Skeletal muscle cell (primary cell): ENCODE measurements around the gene CD38.
A peak's percentile ranks its signal among the peaks of the same experiment; 100 is the strongest.
"Not testable (repeated sequence)": the region's sequence is repeated elsewhere in the genome, so short reads cannot be mapped to it uniquely, and the experiment has no call there.

Source experiments
- DNase-seq: peaks from one replicate; pipeline ENCODE4 v3.0.0-alpha.2; 2010; ENCODE audit warnings: low read depth
- H3K4me3 ChIP-seq: 2 replicates; pipeline ENCODE4 v1.5.1; 2011; ENCODE audit warnings: low read depth, mild to moderate bottlenecking, control low read depth, low read length, moderate library complexity

The CD38 gene

GRCh38 chr4:15778289-15779241 is at the start of gene CD38:
Gene CD38 (plus strand): TSS chr4:15778328. CDS start chr4:15778415, 87 bp downstream.
- DNase-seq, result no peak
- H3K4me3 ChIP-seq, result peak within 1 kb of the TSS; percentile 39

GRCh38 chr4:15729910-15730533 is 48.1 kb upstream of the CD38 start:
- no peak overlapping the region for H3K4me3 ChIP-seq
- no peak for DNase-seq

DNA sequence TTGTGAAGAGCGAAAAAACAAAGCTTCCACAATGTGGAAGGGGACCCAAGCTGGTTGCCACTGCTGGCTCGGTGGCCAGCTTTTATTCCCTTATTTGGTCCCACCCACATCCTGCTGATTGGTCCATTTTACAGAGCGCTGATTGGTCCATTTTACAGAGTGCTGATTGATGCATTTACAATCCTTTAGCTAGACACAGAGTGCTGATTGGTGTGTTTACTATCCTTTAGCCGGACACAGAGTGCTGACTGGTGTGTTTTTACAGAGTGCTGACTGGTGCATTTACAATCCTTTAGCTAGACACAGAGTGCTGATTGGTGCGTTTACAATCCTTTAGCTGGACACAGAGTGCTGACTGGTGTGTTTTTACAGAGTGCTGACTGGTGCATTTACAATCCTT is 45.1 kb upstream of the CD38 start:
- DNase-seq, H3K4me3 ChIP-seq: not testable (repeated sequence)

- no peak for DNase-seq
- H3K4me3 ChIP-seq, result no peak overlapping the region
These were observed 42.6 kb upstream of the CD38 start for GRCh38 chr4:15735536-15735935.

GRCh38 chr4:15736514-15737050 is 41.5 kb upstream of the CD38 start:
- no peak overlapping the region for H3K4me3 ChIP-seq
- no peak for DNase-seq

DNA sequence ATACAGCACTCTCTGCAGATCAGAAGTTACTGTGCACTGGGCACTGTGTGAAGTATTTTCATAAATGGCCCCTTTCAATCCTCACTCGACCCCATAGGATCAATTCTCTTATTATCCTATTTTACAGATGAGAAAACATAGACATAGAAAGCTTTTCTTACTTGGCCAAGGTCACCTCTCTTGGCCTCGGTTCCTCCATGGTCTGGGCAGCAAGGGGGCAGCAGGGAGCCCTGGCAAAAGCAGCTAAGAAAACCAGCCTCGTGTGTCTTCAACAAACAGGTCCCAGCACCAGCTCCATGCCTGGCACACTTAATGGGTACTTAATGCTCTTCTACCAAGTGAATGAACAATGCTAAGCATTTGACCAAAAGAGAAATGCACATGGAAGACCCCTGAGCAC is 40.9 kb upstream of the CD38 start:
- no peak for DNase-seq

GRCh38 chr4:15738877-15739276 is 39.3 kb upstream of the CD38 start:
- no peak for DNase-seq
- H3K4me3 ChIP-seq, result no peak overlapping the region

More for the DNA sequence above, 40.9 kb upstream of the CD38 start:
- H3K4me3 ChIP-seq, result no peak overlapping the region

DNA sequence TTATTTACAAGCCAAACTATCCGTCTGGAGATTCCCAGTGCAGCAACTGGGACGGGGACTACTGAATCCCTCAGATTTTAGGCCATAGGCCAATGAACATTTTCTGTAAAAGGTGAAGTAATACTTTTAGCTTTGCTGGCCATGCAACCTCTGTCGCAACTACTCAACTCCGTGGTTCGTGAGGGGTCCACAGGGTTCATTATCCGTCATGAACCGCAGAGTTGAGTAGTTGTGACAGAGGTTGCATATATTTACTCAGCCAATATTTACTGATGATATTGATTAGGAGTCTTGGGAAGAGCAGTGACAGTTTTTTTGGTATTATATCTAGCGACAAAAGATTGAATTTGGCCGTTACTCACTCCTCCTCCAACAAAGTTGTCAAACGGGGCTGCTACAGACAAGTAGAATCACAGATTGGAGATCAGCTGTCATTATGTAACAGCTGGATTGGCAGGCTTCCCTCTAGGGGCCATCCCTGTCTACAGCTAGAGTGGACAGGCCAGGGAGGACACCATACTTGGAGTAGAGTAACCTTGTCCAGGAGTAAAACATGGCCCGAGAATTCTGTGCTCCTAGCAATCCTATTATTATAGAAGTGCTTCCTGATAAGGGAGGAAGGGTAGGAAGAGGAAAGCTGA is 37.2 kb upstream of the CD38 start:
- DNase-seq, result no peak
- no peak overlapping the region for H3K4me3 ChIP-seq

GRCh38 chr4:15742083-15742582 is 36.0 kb upstream of the CD38 start:
- DNase-seq, result no peak
- H3K4me3 ChIP-seq, result no peak overlapping the region

- DNase-seq, result no peak
- H3K4me3 ChIP-seq, result no peak overlapping the region
These were observed 35.5 kb upstream of the CD38 start for GRCh38 chr4:15742637-15743036.

DNA sequence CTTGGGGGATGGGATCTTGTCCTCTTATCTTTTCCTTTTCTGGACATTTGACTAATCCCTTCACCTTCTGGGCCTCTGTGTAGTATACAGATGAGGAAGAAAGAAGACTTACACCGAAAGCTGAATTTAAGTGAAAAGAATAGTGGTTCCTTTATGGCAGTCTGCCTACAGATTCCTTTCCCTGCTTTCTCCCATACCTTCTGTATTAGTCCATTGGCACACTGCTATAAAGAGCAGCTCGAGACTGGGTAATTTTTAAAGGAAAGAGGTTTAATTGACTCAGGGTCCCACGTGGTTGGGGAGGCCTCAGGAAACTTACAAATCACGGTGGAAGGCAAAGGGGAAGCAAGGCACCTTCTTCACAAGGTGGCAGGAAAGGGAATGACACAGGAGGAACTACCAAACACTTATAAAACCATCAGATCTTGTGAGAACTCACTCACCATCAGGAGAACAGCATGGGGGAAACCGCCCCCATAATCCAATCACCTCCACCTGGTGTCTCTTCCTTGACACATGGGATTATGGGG is 34.0 kb upstream of the CD38 start:
- no peak overlapping the region for H3K4me3 ChIP-seq
- no peak for DNase-seq

DNA sequence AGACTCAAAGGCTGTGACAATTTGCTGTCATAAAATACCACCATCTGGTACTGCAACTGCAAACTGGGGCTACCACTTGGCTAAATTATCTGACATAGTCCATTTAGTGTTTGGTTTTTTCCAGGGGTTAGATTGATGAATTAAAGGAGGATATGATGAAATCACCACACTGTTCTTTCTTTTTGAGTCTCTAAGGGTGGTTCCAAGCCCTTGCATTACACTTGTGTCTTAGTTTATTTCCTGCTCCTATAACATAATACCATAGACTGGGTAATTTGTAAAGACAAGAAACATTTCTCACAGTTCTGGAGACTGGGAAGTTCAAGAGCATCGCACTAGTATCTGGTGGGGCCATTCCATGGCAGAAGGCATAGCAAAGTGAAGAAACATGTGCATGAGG is 32.0 kb upstream of the CD38 start:
- DNase-seq, result no peak
- no peak overlapping the region for H3K4me3 ChIP-seq

DNA sequence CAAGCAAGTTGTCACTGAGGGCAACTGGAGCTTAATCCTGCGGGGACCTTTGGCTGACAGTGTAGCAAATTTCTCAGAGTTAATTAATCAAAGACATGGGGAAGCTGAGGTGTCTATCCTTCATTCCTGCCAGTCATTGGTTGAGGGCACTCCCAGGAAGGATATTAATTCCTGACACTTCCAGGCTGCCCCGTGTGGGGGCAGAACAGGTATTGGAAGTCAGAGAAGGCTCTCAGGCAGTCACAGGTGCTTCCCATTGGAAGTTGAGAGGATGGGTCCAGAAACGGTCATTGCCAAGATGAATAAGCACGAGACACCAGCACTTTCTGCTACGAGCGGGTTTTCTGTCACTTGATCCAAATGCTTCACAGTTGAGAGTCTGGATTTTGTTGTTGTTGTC is 29.1 kb upstream of the CD38 start:
- H3K4me3 ChIP-seq, result no peak overlapping the region

GRCh38 chr4:15751153-15751552 is 27.0 kb upstream of the CD38 start:
- no peak for DNase-seq
- H3K4me3 ChIP-seq, result no peak overlapping the region

More for the DNA sequence above, 29.1 kb upstream of the CD38 start:
- no peak for DNase-seq

DNA sequence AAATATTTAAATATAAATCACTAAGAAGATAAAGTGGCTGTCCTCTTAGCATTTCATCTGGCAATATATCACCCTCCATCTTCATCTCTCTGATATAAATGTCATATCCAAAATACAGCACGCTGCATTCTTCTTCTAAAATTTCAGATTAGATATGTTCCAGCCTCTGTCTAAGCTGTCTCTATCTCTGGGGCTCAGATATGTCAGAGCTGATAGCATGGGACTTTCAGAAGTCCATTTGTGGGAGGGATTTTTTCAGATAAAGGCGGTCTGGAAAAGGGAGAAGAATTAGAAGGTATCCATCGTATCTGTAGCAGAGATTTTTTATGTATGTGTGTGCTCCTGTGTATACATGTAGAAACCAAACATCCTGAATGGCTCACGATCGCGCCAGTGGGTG is 25.0 kb upstream of the CD38 start:
- no peak overlapping the region for H3K4me3 ChIP-seq
- no peak for DNase-seq

DNA sequence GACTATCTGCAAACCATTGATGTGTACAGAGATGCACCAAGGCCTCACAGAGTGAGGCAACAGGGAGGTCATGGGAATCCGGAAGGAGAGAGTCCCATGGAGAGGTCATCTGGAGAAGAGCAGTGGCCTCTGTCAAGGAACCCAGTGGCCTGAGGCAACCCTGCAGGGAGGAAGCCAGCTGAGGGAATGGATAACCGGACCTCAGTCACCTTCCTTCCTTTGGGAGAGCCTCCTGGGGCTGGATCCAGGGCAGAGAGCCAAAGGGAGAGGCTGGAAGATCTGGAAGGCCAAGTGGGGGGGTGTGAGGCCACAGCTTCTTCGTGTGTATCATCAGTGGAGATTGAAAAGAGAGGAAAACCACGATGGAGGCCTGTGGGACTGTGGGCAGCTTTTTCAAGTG is 24.3 kb upstream of the CD38 start:
- no peak for DNase-seq
- H3K4me3 ChIP-seq, result no peak overlapping the region

- DNase-seq, result no peak
- H3K4me3 ChIP-seq, result no peak overlapping the region
These were observed 23.8 kb upstream of the CD38 start for GRCh38 chr4:15754323-15754722.

DNA sequence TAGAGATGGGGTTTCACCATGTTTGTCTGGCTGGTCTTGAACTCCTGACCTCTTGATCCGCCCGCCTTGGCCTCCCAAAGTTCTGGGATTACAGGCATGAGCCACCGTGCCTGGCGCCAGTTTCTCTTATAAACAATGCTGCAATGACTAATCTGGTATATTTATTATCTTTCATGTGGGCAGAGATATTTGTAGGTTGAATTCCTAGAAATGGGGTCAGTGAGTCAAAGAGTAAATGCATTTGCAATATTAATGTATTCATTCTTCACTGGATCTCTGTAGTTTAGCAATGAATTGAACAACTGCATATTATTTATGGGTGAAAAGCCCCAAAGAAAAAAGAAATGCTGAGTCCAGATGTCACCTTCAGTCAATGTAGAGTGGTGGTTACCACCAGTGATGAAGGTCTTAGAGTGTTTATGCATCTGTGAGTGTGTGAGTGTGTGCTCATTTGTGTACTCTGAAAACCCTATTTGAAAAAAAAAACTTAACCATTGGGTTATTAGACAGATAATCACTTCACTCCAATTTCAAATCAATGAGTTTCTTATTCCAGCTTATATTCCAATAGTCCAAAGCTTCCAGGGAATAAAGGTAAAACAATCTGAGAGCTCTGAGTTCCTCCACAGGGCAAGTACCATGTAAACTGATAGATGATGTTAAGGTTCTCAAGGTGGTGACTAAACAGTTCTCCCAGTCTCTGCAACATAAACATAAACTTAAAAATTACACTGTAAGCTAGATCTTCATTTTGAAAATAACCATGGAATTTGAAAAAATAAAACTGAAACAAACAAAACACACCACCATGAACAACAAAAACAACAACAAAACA is 22.6 kb upstream of the CD38 start:
- DNase-seq, result no peak
- no peak overlapping the region for H3K4me3 ChIP-seq

GRCh38 chr4:15756361-15756861 is 21.7 kb upstream of the CD38 start:
- no peak for DNase-seq
- H3K4me3 ChIP-seq, result no peak overlapping the region
